H1 (cell line): ENCODE results near the gene LBX2. TPM values are rescaled to one million over a fixed set of nuclear protein-coding genes. Genes with fewer than 3 reads are reported as not detected.

ENCODE experiments used
- CTCF ChIA-PET: fragments of 300-600 bp; sonication (Branson Sonifier 250); formaldehyde crosslinking; loops from one replicate; lab custom pipeline; 2021; ENCODE audit not compliant: partially characterized antibody; lab: Charles Lee
- POLR2A ChIA-PET: fragments of 300-600 bp; sonication (Branson Sonifier 250); formaldehyde crosslinking; loops from one replicate; lab custom pipeline; 2021; ENCODE audit warnings: inconsistent platforms; ENCODE audit not compliant: partially characterized antibody; lab: Charles Lee
- DNase-seq, 2 experiments: peaks; one replicate each; pipeline versions ENCODE4 v3.0.0 to v3.0.0-alpha.2; 2010 to 2022; ENCODE audit warnings: low spot score in 2 of 2, low read depth in 1 of 2, mixed read lengths in 1 of 2
- FAIRE-seq: peaks from 2 replicates; lab custom pipeline; 2011; peaks lifted over from hg19 to GRCh38; lab: Jason Lieb, UNC
- H2AFZ ChIP-seq: 2 replicates; pipeline ENCODE4 v1.8.1; 2012; ENCODE audit warnings: low read length, inconsistent platforms
- H2AK5ac ChIP-seq: 2 replicates; pipeline ENCODE4 v1.6.1; 2013; ENCODE audit warnings: low read depth, low read length
- H2BK120ac ChIP-seq: replicated peaks from 2 replicates; pipeline ENCODE3; 2013; ENCODE audit warnings: low read depth, low read length, inconsistent platforms
- H2BK12ac ChIP-seq: 2 replicates; pipeline ENCODE4 v1.6.1; 2013; ENCODE audit warnings: low read depth, low read length
- H2BK15ac ChIP-seq: 2 replicates; pipeline ENCODE4 v1.6.1; 2013; ENCODE audit warnings: low read length
- H2BK20ac ChIP-seq: 2 replicates; pipeline ENCODE4 v1.6.1; 2013; ENCODE audit warnings: low read length
- H2BK5ac ChIP-seq: 2 replicates; pipeline ENCODE4 v1.6.1; 2013; ENCODE audit warnings: low read depth, low read length
- H3K14ac ChIP-seq: 2 replicates; pipeline ENCODE4 v1.6.1; 2013; ENCODE audit warnings: inconsistent platforms; ENCODE audit not compliant: insufficient read length
- H3K18ac ChIP-seq: 2 replicates; pipeline ENCODE4 v1.6.1; 2013; ENCODE audit warnings: low read length; ENCODE audit errors: extremely low read depth
- H3K23ac ChIP-seq: 2 replicates; pipeline ENCODE4 v1.6.1; 2013; ENCODE audit warnings: inconsistent platforms; ENCODE audit not compliant: insufficient read length
- H3K23me2 ChIP-seq: 2 replicates; pipeline ENCODE4 v1.6.1; 2013; ENCODE audit warnings: low read depth, low read length
- H3K27ac ChIP-seq: 2 replicates; pipeline ENCODE4 v1.6.1; 2011; ENCODE audit warnings: low read depth, low read length, inconsistent platforms
- H3K27me3 ChIP-seq, 4 experiments: replicated peaks in 1 of 4; 1 replicate in 1 of 4; 2 replicates in 3 of 4; pipeline versions ENCODE4 v1.6.1 to v1.8.1; 2011 to 2013; ENCODE audit warnings: low read length in 3 of 4, mild to moderate bottlenecking in 3 of 4, inconsistent platforms in 2 of 4, mixed read lengths in 2 of 4, moderate library complexity in 1 of 4; ENCODE audit not compliant: control insufficient read depth in 3 of 4, insufficient read depth in 3 of 4; ENCODE audit errors: extremely low read depth in 1 of 4
- H3K36me3 ChIP-seq, 4 experiments: 2 replicates each; pipeline versions ENCODE4 v1.6.1 to v1.8.1; 2011 to 2013; ENCODE audit warnings: mild to moderate bottlenecking in 4 of 4, low read length in 3 of 4, moderate library complexity in 2 of 4, control low read depth in 1 of 4, inconsistent platforms in 1 of 4; ENCODE audit not compliant: insufficient read depth in 4 of 4, control insufficient read depth in 2 of 4
- H3K4ac ChIP-seq: replicated peaks from 2 replicates; pipeline ENCODE3; 2013; ENCODE audit warnings: low read length, low read depth, mixed read lengths, inconsistent platforms; ENCODE audit not compliant: insufficient read length
- H3K4me1 ChIP-seq, 4 experiments: replicated peaks in 1 of 4; 1 replicate in 1 of 4; 2 replicates in 3 of 4; pipeline versions ENCODE4 v1.6.1 to v1.8.1; 2011 to 2013; ENCODE audit warnings: low read length in 3 of 4, inconsistent platforms in 2 of 4, mixed read lengths in 1 of 4; ENCODE audit not compliant: insufficient read depth in 4 of 4, control insufficient read depth in 3 of 4
- H3K4me2 ChIP-seq, 2 experiments: 2 replicates each; pipeline versions ENCODE4 v1.6.1 to v1.8.1; 2011 to 2013; ENCODE audit warnings: low read depth in 2 of 2, low read length in 2 of 2, control low read depth in 1 of 2, inconsistent platforms in 1 of 2, mild to moderate bottlenecking in 1 of 2; ENCODE audit not compliant: insufficient read depth in 1 of 2
- H3K4me3 ChIP-seq, 4 experiments: fragments of 200-600, 300-600 bp in 1 of 4; sonication (generic), shearing (Covaris generic), sonication (Bioruptor Twin) in 1 of 4; 2 replicates each; pipeline versions ENCODE4 v1.5.1 to v1.8.1; 2011 to 2016; ENCODE audit warnings: low read length in 4 of 4, low read depth in 3 of 4, control low read depth in 2 of 4, inconsistent platforms in 2 of 4, mild to moderate bottlenecking in 2 of 4, mixed read lengths in 1 of 4, moderate library complexity in 1 of 4; ENCODE audit not compliant: insufficient read depth in 2 of 4; ENCODE audit errors: extremely low read depth in 1 of 4
- H3K56ac ChIP-seq: replicated peaks from 2 replicates; pipeline ENCODE3; 2013; ENCODE audit warnings: low read depth, mild to moderate bottlenecking, mixed read lengths, low read length, inconsistent platforms; ENCODE audit not compliant: insufficient read length
- H3K79me1 ChIP-seq: 2 replicates; pipeline ENCODE4 v1.6.1; 2013; ENCODE audit warnings: low read depth, low read length, control low read depth
- H3K79me2 ChIP-seq, 2 experiments: 2 replicates each; pipeline versions ENCODE4 v1.6.1 to v1.8.1; 2012 to 2013; ENCODE audit warnings: low read length in 2 of 2, mild to moderate bottlenecking in 2 of 2, inconsistent platforms in 1 of 2; ENCODE audit not compliant: insufficient read depth in 2 of 2, control insufficient read depth in 1 of 2
- H3K9ac ChIP-seq, 4 experiments: replicated peaks in 1 of 4; 1 replicate in 1 of 4; 2 replicates in 3 of 4; pipeline versions ENCODE4 v1.6.1 to v1.8.1; 2011 to 2013; ENCODE audit warnings: low read depth in 3 of 4, low read length in 3 of 4, control low read depth in 2 of 4, mild to moderate bottlenecking in 2 of 4, moderate library complexity in 2 of 4, inconsistent platforms in 1 of 4; ENCODE audit errors: extremely low read depth in 1 of 4
- H3K9me3 ChIP-seq, 2 experiments: 2 replicates each; pipeline versions ENCODE4 v1.6.1 to v1.8.1; 2012 to 2013; ENCODE audit warnings: mild to moderate bottlenecking in 2 of 2, moderate library complexity in 2 of 2, control low read depth in 1 of 2, inconsistent platforms in 1 of 2, low read depth in 1 of 2, low read length in 1 of 2, mixed read lengths in 1 of 2; ENCODE audit not compliant: insufficient read depth in 2 of 2
- H4K20me1 ChIP-seq, 2 experiments: replicated peaks in 1 of 2; 2 replicates each; pipeline versions ENCODE3 to v1.8.1; 2011 to 2013; ENCODE audit warnings: inconsistent platforms in 2 of 2, low read length in 2 of 2, mild to moderate bottlenecking in 1 of 2; ENCODE audit not compliant: insufficient read depth in 2 of 2, control insufficient read depth in 1 of 2
- H4K5ac ChIP-seq: 2 replicates; pipeline ENCODE4 v1.6.1; 2013; ENCODE audit warnings: low read length, low read depth, mixed read lengths, inconsistent platforms; ENCODE audit not compliant: insufficient read length
- H4K8ac ChIP-seq: 2 replicates; pipeline ENCODE4 v1.8.0; 2013; ENCODE audit warnings: mild to moderate bottlenecking, moderate library complexity, low read length, inconsistent platforms; ENCODE audit not compliant: insufficient read depth; ENCODE audit errors: extremely low read depth
- H4K91ac ChIP-seq: replicated peaks from 2 replicates; pipeline ENCODE3; 2013; ENCODE audit warnings: low read length, mixed read lengths, inconsistent platforms; ENCODE audit not compliant: insufficient read length
- SIX5 ChIP-seq: IDR thresholded peaks from 2 replicates; pipeline ENCODE4 v1.6.1; 2011; ENCODE audit warnings: mild to moderate bottlenecking, low read depth, low read length
- TEAD4 ChIP-seq: IDR thresholded peaks from 2 replicates; pipeline ENCODE4 v1.6.1; 2012; ENCODE audit warnings: low read depth, low read length, inconsistent platforms, mixed read lengths
- WGBS, 2 experiments: shearing (Covaris generic) in 1 of 2; methylation state at CpG; one replicate each; pipeline versions ENCODE4 v1.1.6 to v1.1.7; 2013 to 2015; ENCODE audit warnings: low lambda C conversion rate in 2 of 2, mixed read lengths in 2 of 2, inconsistent platforms in 1 of 2, low coverage in 1 of 2, missing lambda C conversion rate in 1 of 2; ENCODE audit not compliant: insufficient replicate concordance in 2 of 2, insufficient coverage in 1 of 2, insufficient read length in 1 of 2; ENCODE audit errors: extremely low coverage in 1 of 2, missing lambda C conversion rate in 1 of 2; 5-methylcytosine and 5-hydroxymethylcytosine counted together
- polyA plus RNA-seq, 7 experiments: library from polyadenylated mRNA; depleted of rRNA in 3 of 7; stranded (reverse) in 5 of 7; unstranded in 2 of 7; fragments of >200 nt in 5 of 7; fragments of 200-250 nt in 2 of 7; gene quantifications; 1 replicate in 5 of 7; 2 replicates in 1 of 7; 4 replicates in 1 of 7; pipeline versions ENCODE4 v1.2.1 to v1.2.3, GENCODE V29; 2011 to 2013; ENCODE audit warnings: missing spikeins in 2 of 7, mixed read lengths in 2 of 7
- total RNA-seq: library from RNA; stranded (reverse); fragmentation: NEBNext Ultra II Directional; extraction: Animal tissue kit (Norgen Biotek cat#: 25700); gene quantifications from 2 replicates; pipeline ENCODE4 v1.2.1, GENCODE V29; 2021

LBX2 gene
- total and polyA plus RNA-seq, 2 of the 8 experiments (the other 6 are each of a cell fraction or from before 2014, with no cell fraction given) = 0.27 TPM; not detected in 1

DNA sequence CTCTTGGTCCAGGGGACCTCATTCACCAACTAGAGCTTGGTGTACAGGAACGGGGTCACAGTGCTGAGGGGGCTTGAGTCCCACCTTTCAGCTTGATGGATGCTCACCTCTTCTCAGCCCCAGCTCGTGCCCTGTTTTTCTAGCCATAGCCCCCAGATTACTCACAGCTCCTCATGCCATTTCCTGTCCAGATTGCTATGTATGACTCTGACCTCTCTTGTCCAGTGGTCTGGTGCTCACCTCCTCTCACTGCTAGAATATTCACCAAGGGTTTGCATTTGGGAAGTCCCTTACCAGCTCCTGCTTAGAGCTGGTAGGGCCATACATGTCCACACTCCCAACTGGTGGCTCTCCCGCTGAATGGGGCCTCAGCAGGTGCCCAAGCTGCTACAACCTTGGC is 5.9 kb downstream of the LBX2 start:
- Histone ChIP-seq H2BK20ac (no peak overlapping the region), H3K9ac (no peak overlapping the region), H3K23ac (no peak overlapping the region), H3K4me1 (peaks cover 0 to 10% (median 6%) of the 10 kb centered on the region in 4 experiments; a peak in 5 of 7 replicates), H3K79me1 (no peaks in the 10 kb centered on the region), H4K20me1 (peaks cover 2 to 9% of the 10 kb centered on the region in 2 experiments), H4K5ac (no peak overlapping the region), H3K23me2 (peaks cover 10% of the 10 kb centered on the region; the same call in 1 of the 2 replicates), H3K14ac (no peak overlapping the region), H2BK120ac (no peak overlapping the region), H2BK15ac (no peak overlapping the region), H3K18ac (no peak overlapping the region), H3K4me3 (no peak overlapping the region), H3K4ac (no peak overlapping the region), H3K79me2 (no peaks in the 10 kb centered on the region), H4K91ac (no peak overlapping the region), H3K36me3 (peaks cover 7 to 22% (median 18%) of the 10 kb centered on the region in 4 experiments), H2BK5ac (no peak overlapping the region), H3K27me3 (peaks cover 24 to 37% (median 36%) of the 10 kb centered on the region in 4 experiments), H3K4me2 (no peak overlapping the region), H3K9me3 (no peaks in the 10 kb centered on the region), H2AK5ac (no peak overlapping the region), H2AFZ (no peak overlapping the region), H3K27ac (no peak overlapping the region), H2BK12ac (no peak overlapping the region), H4K8ac (no peak overlapping the region), H3K56ac (no peak overlapping the region)
- ChIA-PET POLR2A (interaction anchor here (0.8 to 4.6 kb wide), 6 partner anchors 10 to 53 kb away, joined by 3 to 17 read pairs (median 4); partner anchors contain the start of genes CCDC142, PCGF1 and TTC31), CTCF (interaction anchor here (0.7 to 6.9 kb wide), 9 partner anchors 10 to 342 kb away, joined by 3 to 37 read pairs (median 3); partner anchors contain the start of genes CCDC142 and TTC31)
- FAIRE-seq (no peak), DNase-seq (no peak)
- TF ChIP-seq TEAD4 (no peak), SIX5 (no peak)
- 85% methylated on average over 3 of the region's 3 CpGs; no CpG with 5 or more reads in 1 of the 2 experiments for WGBS, 2 experiments
